Vagina (tissue), 2 donors: Measurements from ENCODE around the gene JAG1.

ENCODE experiments used
- POLR2A ChIP-seq, 2 donors: fragments of 450-650 bp; IDR thresholded peaks; one replicate each; pipeline ENCODE4 v1.6.1; 2017; ENCODE audit warnings: antibody characterized with exemption in 2 of 2, mild to moderate bottlenecking in 2 of 2, moderate library complexity in 2 of 2
- POLR2AphosphoS5 ChIP-seq, 2 donors: sonication (generic); formaldehyde crosslinking; IDR thresholded peaks; one replicate each; pipeline ENCODE4 v1.9.0; 2017; ENCODE audit warnings: antibody characterized with exemption in 2 of 2, mild to moderate bottlenecking in 2 of 2, low read depth in 1 of 2; ENCODE audit not compliant: insufficient read depth in 1 of 2
- TF ChIP-seq, protein P1 (sequence below), 3 experiments: fragments of 450-650 bp in 2 of 3; fragments of 200-600 bp in 1 of 3; sonication (generic) in 1 of 3; IDR thresholded peaks; one replicate each; pipeline ENCODE4 v1.5.1; 2017 to 2019; ENCODE audit warnings: antibody characterized with exemption in 3 of 3, mild to moderate bottlenecking in 2 of 3, moderate library complexity in 2 of 3

GRCh38 chr20:10603971-10604864, 69.6 kb downstream of the JAG1 start:
- TF ChIP-seq POLR2AphosphoS5 (IDR thresholded peaks at IDR 0.05; ENCODE audit: insufficient read depth in 1 of 2, low read depth in 1 of 2), result peak; percentile 72 to 88
- no peak for TF ChIP-seq POLR2A (IDR thresholded peaks at IDR 0.05)
- TF ChIP-seq, protein P1, sequence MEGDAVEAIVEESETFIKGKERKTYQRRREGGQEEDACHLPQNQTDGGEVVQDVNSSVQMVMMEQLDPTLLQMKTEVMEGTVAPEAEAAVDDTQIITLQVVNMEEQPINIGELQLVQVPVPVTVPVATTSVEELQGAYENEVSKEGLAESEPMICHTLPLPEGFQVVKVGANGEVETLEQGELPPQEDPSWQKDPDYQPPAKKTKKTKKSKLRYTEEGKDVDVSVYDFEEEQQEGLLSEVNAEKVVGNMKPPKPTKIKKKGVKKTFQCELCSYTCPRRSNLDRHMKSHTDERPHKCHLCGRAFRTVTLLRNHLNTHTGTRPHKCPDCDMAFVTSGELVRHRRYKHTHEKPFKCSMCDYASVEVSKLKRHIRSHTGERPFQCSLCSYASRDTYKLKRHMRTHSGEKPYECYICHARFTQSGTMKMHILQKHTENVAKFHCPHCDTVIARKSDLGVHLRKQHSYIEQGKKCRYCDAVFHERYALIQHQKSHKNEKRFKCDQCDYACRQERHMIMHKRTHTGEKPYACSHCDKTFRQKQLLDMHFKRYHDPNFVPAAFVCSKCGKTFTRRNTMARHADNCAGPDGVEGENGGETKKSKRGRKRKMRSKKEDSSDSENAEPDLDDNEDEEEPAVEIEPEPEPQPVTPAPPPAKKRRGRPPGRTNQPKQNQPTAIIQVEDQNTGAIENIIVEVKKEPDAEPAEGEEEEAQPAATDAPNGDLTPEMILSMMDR (IDR thresholded peaks at IDR 0.05), result no peak
